Activated T-cell treated with anti-CD3 and anti-CD28 coated beads for 4 hours (primary cell): ENCODE measurements around the gene SLC25A28.

Experiments
- DNase-seq: peaks from one replicate; pipeline ENCODE4 v3.0.0-alpha.2; 2020

SLC25A28 gene

DNA sequence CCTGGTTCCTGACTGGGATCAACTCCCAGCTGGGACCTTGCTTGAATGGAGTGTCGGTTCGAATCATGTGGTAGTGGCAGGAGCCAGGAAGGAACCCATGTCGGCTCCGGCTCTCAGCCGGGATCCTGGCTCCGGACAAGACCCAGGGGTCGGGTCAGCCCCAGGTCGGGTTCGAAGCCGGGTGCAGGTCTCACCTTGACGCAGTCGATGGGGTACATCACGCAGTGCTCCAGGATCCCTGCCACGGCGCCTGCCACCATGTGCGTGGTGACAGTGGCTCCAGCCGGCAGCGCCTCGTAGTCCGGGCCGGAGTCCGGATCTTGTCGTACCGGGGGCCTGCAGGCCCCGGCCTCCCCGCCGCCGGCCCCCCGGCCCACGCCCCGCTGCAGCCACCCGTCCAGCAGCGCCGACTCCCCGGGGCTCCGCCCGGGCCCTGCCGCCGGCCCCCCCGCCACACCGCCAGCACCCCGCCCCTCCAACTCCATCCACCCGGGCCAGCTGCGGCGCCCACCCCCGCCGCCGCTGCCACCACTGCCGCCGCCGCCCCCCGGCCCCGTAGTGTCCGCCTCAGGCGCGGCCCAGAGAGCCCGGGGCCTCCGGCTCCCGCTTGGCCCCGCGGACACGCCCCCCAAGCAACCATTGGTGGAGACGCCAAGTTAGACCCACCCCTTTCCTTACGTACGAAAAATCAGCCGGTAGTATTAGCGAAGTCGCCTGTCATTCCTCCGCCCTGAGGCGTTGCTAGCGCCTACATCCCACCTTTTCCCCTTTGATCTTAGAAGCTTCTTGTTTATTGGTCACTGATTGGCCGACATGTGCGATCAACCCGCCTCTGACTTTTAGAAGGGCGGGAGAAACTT, at the start of gene SLC25A28:
SLC25A28 (minus strand) TSS at position 589 of the 860 bp plus-strand sequence; CDS start at position 485, 104 bp downstream.
- peak; percentile 86 for DNase-seq

- DNase-seq, result no peak
Measured at GRCh38 chr10:99667108-99667751, 47.0 kb upstream of the SLC25A28 start.

DNA sequence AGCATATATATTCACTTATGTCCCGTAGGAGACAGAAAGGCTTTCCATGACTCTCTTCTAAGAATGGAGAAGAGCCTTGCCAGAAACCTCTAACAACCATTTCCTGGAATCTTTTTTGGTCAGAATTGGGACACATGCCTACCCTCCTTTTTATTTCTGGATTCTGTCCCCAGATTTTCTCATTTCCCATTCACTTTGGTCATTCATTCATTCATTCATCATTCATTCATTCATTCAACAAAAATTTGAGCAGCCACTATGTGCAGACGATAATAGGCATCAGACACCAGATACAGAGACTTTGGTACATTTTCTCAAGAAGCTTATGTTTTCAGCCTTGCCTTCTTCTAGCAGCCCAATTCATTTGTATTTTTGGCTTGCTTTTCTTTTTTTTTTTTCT, 45.1 kb upstream of the SLC25A28 start:
- DNase-seq, result no peak

DNA sequence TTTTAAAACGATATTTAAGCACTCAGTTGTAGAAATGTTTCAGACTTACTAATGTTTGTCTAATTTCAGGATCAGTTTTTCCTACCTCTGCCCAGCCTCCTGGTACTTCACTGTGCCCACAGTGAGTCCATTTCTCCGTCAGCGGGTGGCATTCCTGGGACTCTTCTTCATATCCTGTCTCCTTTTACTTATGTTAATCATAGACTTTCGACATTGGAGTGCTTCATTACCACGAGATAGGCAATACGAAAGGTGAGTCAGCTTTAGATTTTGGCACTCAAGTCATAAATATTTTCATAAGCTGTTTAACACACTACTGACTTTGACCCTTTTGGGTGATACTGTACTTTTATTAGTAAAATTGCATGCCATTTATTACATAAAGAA, 41.1 kb upstream of the SLC25A28 start:
- no peak for DNase-seq

GRCh38 chr10:99660662-99661376, 40.6 kb upstream of the SLC25A28 start:
- no peak for DNase-seq

DNA sequence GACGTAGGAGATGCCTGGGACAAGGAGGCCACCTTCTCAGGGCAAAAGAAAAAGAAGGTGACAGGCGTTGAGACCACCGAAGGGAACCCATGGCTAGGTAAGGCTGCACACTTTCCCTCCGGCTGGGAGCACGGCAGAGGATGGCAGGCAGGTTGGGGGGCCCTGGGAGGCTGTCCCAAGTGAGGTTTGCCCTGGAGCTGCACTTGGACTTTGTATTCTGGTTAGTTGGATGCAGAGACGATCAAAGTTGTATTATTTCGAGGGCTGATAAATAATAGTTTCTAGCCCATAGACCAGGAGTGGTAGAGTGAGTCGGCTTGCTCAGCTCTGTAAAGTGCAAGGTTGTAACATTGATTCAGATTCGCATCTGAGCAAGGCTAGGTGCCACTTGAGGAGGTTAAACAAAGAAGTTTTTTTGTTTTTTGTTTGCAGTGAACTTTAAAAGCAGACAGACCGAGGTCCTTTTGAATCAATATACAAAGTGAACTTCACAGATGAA, 39.7 kb upstream of the SLC25A28 start:
- DNase-seq, result no peak

DNA sequence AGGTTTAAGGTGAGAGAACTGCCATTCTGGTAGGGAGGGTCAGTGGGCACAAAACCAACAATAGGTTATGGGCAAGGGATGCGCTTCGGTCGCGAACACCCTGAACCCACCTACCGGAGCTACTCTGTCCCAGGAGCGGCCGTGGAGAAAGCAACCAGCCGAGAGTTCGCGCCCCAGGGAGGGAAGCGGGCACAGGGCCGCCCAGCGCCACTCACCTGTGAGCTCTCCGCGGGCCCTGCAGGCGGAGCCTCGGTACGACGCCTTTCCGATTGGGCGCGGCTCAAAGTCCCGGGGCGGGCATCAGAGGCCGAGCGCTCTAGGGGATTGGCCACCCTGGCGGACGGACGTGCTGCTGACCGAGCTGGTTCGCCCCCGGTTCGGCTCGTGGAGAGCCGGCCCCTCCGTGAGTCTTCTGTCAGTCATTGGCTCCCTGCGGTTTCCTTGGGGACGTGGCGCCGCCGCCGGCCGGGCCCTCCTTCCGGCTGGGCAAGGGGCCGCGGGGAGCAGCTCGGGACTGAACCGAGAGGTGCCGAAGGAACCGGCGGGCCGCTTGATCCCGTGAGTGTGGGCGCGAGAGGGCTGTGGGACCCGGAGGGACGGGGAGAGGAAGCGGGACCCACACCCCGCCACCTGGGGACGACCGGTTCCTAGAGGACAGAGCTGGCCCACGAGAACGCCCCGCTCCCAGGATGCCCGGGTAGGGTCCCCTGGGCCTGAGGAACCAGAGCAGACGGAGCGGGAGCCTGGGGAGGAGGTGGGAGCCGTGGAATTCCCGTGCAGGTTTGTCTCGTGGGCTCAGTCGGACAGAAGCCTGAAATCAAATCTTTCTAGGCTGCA, 39.0 kb upstream of the SLC25A28 start, which contains the start of gene ENTPD7:
ENTPD7 (plus strand) TSS at position 479 of the 837 bp plus-strand sequence. CDS start 448 bp downstream, outside the sequence.
- DNase-seq, result peak; percentile 69

GRCh38 chr10:99658622-99659030, 38.4 kb upstream of the SLC25A28 start:
- DNase-seq, result peak; percentile 44

DNA sequence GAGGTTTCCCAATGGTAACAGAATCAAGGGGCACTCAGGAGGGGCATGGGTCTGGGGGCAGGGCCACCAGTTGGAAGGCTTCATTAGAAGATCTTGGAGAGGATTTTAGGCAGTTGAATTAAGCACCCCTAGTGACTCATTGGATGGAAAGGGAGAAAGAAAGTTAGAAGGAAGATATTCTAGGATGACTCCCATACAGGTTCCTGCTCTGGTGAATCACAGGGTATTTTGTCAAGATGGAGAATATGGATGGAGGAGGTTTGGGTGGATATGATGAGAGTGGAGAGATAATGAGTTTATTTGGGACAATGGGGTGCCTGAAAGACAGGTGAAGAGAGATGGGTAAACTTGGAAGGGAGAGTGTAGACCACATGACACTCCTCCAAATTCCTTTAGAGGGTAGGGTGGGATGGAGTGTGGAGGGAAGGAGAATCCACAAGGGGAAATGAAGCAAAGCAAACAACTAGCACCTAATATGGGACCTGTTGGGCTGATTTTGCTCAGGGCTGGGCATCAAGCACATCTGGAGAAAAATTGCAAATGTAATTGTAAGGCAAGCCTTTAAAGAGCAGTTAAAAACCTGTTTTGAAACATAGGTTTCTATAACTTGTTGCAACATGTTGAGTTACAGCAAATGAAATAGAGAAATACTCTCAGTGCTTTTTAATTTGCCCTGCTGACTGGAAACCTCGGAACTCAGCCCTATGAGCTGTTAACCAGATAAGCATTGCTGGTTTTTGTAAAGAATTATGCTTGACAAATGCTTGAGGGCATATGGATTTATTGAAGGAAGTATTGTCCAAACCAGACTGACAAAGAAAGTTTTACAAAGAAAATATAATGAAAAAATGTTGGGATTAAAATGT, 36.2 kb upstream of the SLC25A28 start:
- DNase-seq, result no peak

DNA sequence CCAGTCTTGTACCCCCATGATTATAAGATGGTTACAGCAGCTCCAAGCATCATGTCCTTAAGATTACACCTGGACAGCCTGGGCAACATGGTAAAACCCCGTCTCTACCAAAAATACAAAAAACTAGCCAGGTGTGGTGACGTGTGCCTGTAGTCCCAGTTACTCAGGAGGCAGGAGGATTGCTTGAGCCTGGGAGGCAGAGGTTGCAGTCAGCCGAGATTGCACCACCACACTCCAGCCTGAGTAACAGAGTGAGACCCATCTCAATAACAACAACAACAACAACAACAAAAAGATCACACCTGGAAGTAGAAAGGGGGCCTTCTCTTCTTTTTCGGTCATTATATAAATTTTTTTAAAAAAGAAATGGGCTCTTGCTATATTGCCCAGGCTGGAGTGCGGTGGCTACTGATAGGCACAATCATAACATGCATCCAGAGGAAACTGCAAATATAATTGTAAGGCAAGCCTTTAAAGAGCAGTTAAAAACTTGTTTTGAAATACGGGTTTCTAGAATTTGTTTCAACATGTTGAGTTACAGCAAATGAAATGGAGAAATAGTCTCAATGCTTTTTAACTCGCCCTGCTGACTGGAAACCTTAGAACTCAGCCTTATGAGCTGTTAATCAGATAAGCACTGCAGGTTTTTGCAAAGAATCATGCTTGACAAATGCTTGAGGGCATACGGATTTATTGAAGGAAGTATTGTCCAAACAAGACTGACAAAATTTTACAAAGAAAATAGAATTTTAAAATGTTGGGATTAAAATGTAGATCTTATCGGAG, 34.3 kb upstream of the SLC25A28 start:
- no peak for DNase-seq

GRCh38 chr10:99652800-99653390, 32.7 kb upstream of the SLC25A28 start:
- DNase-seq, result no peak

- DNase-seq, result no peak
Measured at GRCh38 chr10:99648717-99649116, 28.5 kb upstream of the SLC25A28 start.

GRCh38 chr10:99647601-99648151, 27.4 kb upstream of the SLC25A28 start:
- no peak for DNase-seq

DNA sequence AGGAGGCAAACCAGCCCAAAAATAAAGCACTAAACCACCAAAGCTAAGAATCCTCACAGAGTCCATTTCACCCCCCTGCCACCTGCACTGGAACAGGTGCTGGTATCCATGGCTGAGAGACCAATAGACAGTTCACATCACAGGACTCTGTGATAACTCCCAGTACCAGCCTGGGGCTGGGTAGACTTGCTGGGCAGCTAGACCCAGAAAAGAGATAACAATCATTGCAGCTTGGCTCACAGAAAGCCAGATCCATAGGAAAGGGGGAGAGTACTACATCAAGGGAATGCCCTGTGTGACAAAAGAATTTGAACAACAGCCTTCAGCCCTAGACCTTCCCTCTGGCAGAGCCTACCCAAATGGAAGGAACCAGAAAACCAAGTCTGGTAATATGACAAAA, 13.6 kb upstream of the SLC25A28 start:
- no peak for DNase-seq

- no peak for DNase-seq
Measured at GRCh38 chr10:99631496-99631895, 11.3 kb upstream of the SLC25A28 start.

DNA sequence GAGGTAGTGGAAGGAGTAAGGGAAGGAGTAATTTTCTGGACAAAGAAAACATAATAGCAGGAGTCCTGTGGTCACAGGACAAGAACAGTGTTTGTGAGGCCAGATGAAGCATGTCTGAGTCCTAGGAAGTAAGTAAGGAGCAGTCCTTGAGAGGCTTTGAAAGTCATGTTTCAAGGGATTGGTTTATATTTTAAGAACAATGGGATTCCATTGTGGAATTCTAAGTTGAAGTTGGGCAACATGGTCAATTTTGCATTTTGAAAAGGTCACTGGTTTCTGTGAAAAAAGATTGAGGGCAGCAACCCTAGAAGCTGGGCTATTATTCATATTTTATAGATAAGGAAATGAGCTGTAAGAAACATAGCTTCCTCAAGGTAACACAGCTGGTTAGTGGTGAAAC, 10.8 kb upstream of the SLC25A28 start:
- DNase-seq, result no peak

DNA sequence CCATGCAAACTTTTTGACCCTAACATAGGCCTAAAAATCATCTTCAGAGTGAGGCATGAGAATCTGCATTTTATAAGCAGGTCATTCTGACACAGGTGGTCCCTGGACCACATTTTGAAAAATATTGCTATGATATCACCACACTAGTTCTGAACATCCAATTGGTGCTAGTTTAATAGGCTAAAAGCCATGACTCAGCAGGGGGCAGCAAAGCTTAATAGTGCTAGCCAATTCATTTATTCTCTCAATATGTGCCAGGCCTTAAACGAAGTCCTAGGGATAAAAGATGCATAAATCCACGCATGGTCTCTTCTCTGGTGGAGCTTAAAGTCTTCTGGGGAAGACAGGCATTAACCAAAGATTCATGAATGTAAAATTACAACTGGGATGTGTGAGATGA, 10.2 kb upstream of the SLC25A28 start:
- no peak for DNase-seq

DNA sequence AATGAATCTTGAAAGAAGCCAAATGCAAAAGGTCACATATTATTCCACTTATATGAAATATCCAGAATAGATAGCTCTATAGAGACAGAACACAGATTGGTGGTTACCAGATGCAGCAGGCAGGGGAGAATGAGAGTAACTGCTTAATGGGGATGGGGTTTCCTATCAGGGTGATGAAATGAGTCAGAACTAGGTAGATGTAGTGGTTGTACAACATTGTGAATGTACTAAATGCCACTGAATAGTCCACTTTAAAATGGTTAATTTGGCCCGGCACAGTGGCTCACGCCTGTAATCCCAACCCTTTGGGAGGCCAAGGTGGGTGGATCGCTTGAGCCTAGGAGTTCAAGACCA, 9.4 kb upstream of the SLC25A28 start:
- no peak for DNase-seq

GRCh38 chr10:99628923-99629624, 8.8 kb upstream of the SLC25A28 start:
- no peak for DNase-seq
